HCT116 (cell line): Measurements from ENCODE around the gene IRF2BP1. TPM values are rescaled to one million over a fixed set of nuclear protein-coding genes. Genes with fewer than 3 reads are reported as not detected.

ENCODE experiments used
- ATAC-seq: fragments of 200-7000 bp; cut with Tn5 transposase; 2 replicates; pipeline ENCODE4 v1.9.1; 2020; ENCODE audit warnings: mild to moderate bottlenecking, moderate library complexity
- BruUV-seq: library from RNA; stranded (reverse); fragments of 400-500 nt; replicated peaks from 2 replicates; lab custom pipeline; 2021; lab: Mats Ljungman, UMichigan
- CTCF ChIA-PET: fragments of 300-600 bp; sonication (Branson Sonifier 250); formaldehyde crosslinking; loops from one replicate; lab custom pipeline; 2021; ENCODE audit warnings: antibody characterized with exemption; lab: Charles Lee
- POLR2A ChIA-PET: fragments of 300-600, 350-600 bp; sonication (Branson Sonifier 250); formaldehyde crosslinking; loops from one replicate; lab custom pipeline; 2021; ENCODE audit warnings: antibody characterized with exemption; lab: Charles Lee
- RAD21 ChIA-PET, 2 experiments: fragments of 300-600 bp; sonication (Branson Sonifier 250); formaldehyde crosslinking; loops; one replicate each; lab custom pipeline; 2023; ENCODE audit warnings: low total read pairs in 2 of 2; ENCODE audit not compliant: uncharacterized antibody in 2 of 2, unreplicated experiment in 2 of 2, low non-redundant PET in 1 of 2; lab: Charles Lee
- DNase-seq: peaks from one replicate; pipeline ENCODE4 v3.0.0-alpha.2; 2010; ENCODE audit warnings: low read depth, low spot score
- H2AFZ ChIP-seq: fragments of 200-600 bp; shearing (Covaris generic), sonication (generic); 2 replicates; pipeline ENCODE4 v1.6.1; 2017; ENCODE audit warnings: low read depth, mixed run types, mixed read lengths, antibody characterized with exemption, low read length; ENCODE audit not compliant: poor library complexity, severe bottlenecking
- H3K27ac ChIP-seq: 2 replicates; pipeline ENCODE4 v1.5.1; 2012; ENCODE audit warnings: low read depth, low read length
- H3K27me3 ChIP-seq: fragments of 200-600 bp; sonication (generic); 2 replicates; pipeline ENCODE4 v1.6.1; 2016; ENCODE audit warnings: mixed run types, low read length, mixed read lengths; ENCODE audit not compliant: insufficient read depth
- H3K36me3 ChIP-seq, 2 experiments: fragments of 200-500 bp in 1 of 2; fragments of 200-600 bp in 1 of 2; sonication (Bioruptor generic) in 1 of 2; sonication (generic) in 1 of 2; 2 replicates each; pipeline versions ENCODE4 v1.5.1 to v1.6.1; 2014 to 2016; ENCODE audit warnings: low read length in 2 of 2, inconsistent platforms in 1 of 2, mixed read lengths in 1 of 2, mixed run types in 1 of 2; ENCODE audit not compliant: insufficient read depth in 2 of 2, control insufficient read depth in 1 of 2
- H3K4me1 ChIP-seq, 2 experiments: fragments of 200-600 bp in 1 of 2; sonication (generic) in 1 of 2; 2 replicates each; pipeline versions ENCODE4 v1.5.1 to v1.6.1; 2012 to 2017; ENCODE audit warnings: low read length in 2 of 2, inconsistent platforms in 1 of 2, mild to moderate bottlenecking in 1 of 2, mixed read lengths in 1 of 2, mixed run types in 1 of 2, moderate library complexity in 1 of 2; ENCODE audit not compliant: insufficient read depth in 2 of 2, control insufficient read depth in 1 of 2
- H3K4me2 ChIP-seq: fragments of 200-600 bp; sonication (generic); 2 replicates; pipeline ENCODE4 v1.6.1; 2017; ENCODE audit warnings: mixed run types, low read length, mixed read lengths
- H3K4me3 ChIP-seq, 2 experiments: fragments of 200-600 bp in 1 of 2; sonication (generic) in 1 of 2; replicated peaks in 1 of 2; 2 replicates each; pipeline ENCODE4 v1.5.1; 2011 to 2016; ENCODE audit warnings: low read length in 2 of 2, control low read depth in 1 of 2, low read depth in 1 of 2, mild to moderate bottlenecking in 1 of 2, mixed read lengths in 1 of 2, mixed run types in 1 of 2
- H3K79me2 ChIP-seq: fragments of 200-600 bp; sonication (generic); 2 replicates; pipeline ENCODE4 v1.6.1; 2017; ENCODE audit warnings: mild to moderate bottlenecking, mixed run types, low read length, moderate library complexity, mixed read lengths; ENCODE audit not compliant: insufficient read depth
- H3K9ac ChIP-seq: fragments of 200-600 bp; sonication (generic); 2 replicates; pipeline ENCODE4 v1.6.1; 2016; ENCODE audit warnings: low read length, mixed read lengths
- H3K9me2 ChIP-seq: fragments of 200-600 bp; sonication (generic), shearing (Covaris generic); 2 replicates; pipeline ENCODE4 v1.6.1; 2017; ENCODE audit warnings: mixed run types, mild to moderate bottlenecking, moderate library complexity; ENCODE audit not compliant: insufficient read depth
- H3K9me3 ChIP-seq, 2 experiments: fragments of 200-500 bp in 1 of 2; fragments of 200-600 bp in 1 of 2; sonication (Bioruptor generic) in 1 of 2; sonication (generic) in 1 of 2; 2 replicates each; pipeline ENCODE4 v1.6.1; 2014 to 2017; ENCODE audit warnings: low read length in 2 of 2, mixed read lengths in 2 of 2, inconsistent platforms in 1 of 2, low read depth in 1 of 2, mild to moderate bottlenecking in 1 of 2, mixed run types in 1 of 2, moderate library complexity in 1 of 2; ENCODE audit not compliant: control insufficient read depth in 1 of 2, insufficient read depth in 1 of 2
- H4K20me1 ChIP-seq: fragments of 200-600 bp; sonication (generic), shearing (Covaris generic); 2 replicates; pipeline ENCODE4 v1.6.1; 2017; ENCODE audit warnings: mixed run types, mild to moderate bottlenecking, moderate library complexity; ENCODE audit not compliant: insufficient read depth
- CBX3 ChIP-seq: IDR thresholded peaks from 2 replicates; pipeline ENCODE4 v1.6.1; 2012; ENCODE audit warnings: low read depth
- CTCF ChIP-seq, 3 experiments: fragments of 200-600 bp in 1 of 3; sonication (generic) in 1 of 3; IDR thresholded peaks in 2 of 3; conservative IDR thresholded peaks in 1 of 3; 2 replicates each; pipeline ENCODE4 v1.5.1; 2012 to 2017; ENCODE audit warnings: low read depth in 2 of 3, low read length in 2 of 3, antibody characterized with exemption in 1 of 3, borderline replicate concordance in 1 of 3, control low read depth in 1 of 3, mild to moderate bottlenecking in 1 of 3, mixed read lengths in 1 of 3, mixed run types in 1 of 3, moderate library complexity in 1 of 3; ENCODE audit not compliant: insufficient read depth in 1 of 3
- ELF1 ChIP-seq: IDR thresholded peaks from 2 replicates; pipeline ENCODE4 v1.6.1; 2012; ENCODE audit warnings: low read depth, borderline replicate concordance
- EZH2phosphoT487 ChIP-seq: fragments of 200-600 bp; IDR thresholded peaks from 2 replicates; pipeline ENCODE4 v1.6.1; 2018; ENCODE audit warnings: antibody characterized with exemption, borderline replicate concordance
- MAX ChIP-seq: IDR thresholded peaks from 2 replicates; pipeline ENCODE4 v1.6.1; 2012
- POLR2AphosphoS5 ChIP-seq: IDR thresholded peaks from 2 replicates; pipeline ENCODE4 v1.6.1; 2011; ENCODE audit warnings: mild to moderate bottlenecking, low read depth, low read length, moderate library complexity
- REST ChIP-seq: IDR thresholded peaks from 2 replicates; pipeline ENCODE4 v1.6.1; 2012; ENCODE audit warnings: low read depth
- YY1 ChIP-seq: IDR thresholded peaks from 2 replicates; pipeline ENCODE4 v1.6.1; 2011; ENCODE audit warnings: low read length, low read depth, moderate library complexity, mild to moderate bottlenecking; ENCODE audit not compliant: insufficient replicate concordance; ENCODE audit errors: extremely low read depth
- intact Hi-C: fragments of 100-400 bp; cut with micrococcal nuclease; formaldehyde crosslinking; loops from 2 replicates; pipeline ENCODE4 v1.10.0; 2022
- total RNA-seq: library from RNA; stranded (reverse); gene quantifications from one replicate; pipeline ENCODE4 v1.2.1, GENCODE V29; 2021; ENCODE audit not compliant: unreplicated experiment

The IRF2BP1 gene
- total RNA-seq, 1 experiment from 2014 or later = 33.9 TPM

- DNase-seq (no peak), ATAC-seq (peak; percentile 82)
- no peak overlapping the region for H3K4me2 ChIP-seq
- ChIA-PET RAD21 (no interaction called here), CTCF (interaction anchor here (0.7 kb wide), 1 partner anchor 32 kb away, joined by 3 read pairs; no protein-coding TSS in a partner anchor)
- H3K4me3 ChIP-seq = no peak overlapping the region
- H3K79me2 ChIP-seq = 0 out of 2 replicates have a peak, but pooled peaks cover 2% of the 10 kb centered on the region
- H3K27me3 ChIP-seq = no peaks in the 10 kb centered on the region
- no peaks in the 10 kb centered on the region for H3K9me2 ChIP-seq
- no TSS peak for BruUV-seq
- H3K9ac ChIP-seq = no peak overlapping the region
- TF ChIP-seq CBX3 = no peak
- no peak for TF ChIP-seq ELF1
- TF ChIP-seq POLR2AphosphoS5 = no peak
- peak in 2 of 3 experiments; percentile 48 to 53; a peak in 4 of 6 replicates for TF ChIP-seq CTCF (IDR thresholded peaks at IDR 0.05 in 2 of 3, conservative IDR thresholded peaks at IDR 0.05 in 1 of 3; ENCODE audit: borderline replicate concordance in 1 of 3, insufficient read depth in 1 of 3, low read depth in 2 of 3, low read length in 2 of 3)
- no peak for TF ChIP-seq EZH2phosphoT487
- TF ChIP-seq MAX = no peak
- no peak for TF ChIP-seq YY1
- TF ChIP-seq REST = no peak
- TF ChIP-seq, all 23 proteins: peak for 1
- intact Hi-C loops = no loop called here
- Histone ChIP-seq H2AFZ (no peak overlapping the region), H3K4me1 (no peaks in the 10 kb centered on the region), H3K9me3 (no peaks in the 10 kb centered on the region), H4K20me1 (no peaks in the 10 kb centered on the region), H3K27ac (no peak overlapping the region), H3K36me3 (peaks cover 54 to 60% of the 10 kb centered on the region in 2 experiments)
- POLR2A ChIA-PET = no interaction called here
Observed at GRCh38 chr19:45848922-45849321, 37.0 kb downstream of the IRF2BP1 start.
